HepG2 (cell line): Measurements from ENCODE around the gene FANK1. TPM values are rescaled to one million over a fixed set of nuclear protein-coding genes. Genes with fewer than 3 reads are reported as not detected.

Experiments
- ATAC-seq: fragments of 200-7000 bp; cut with Tn5 transposase; 3 replicates; pipeline ENCODE4 v1.9.1; 2020; ENCODE audit warnings: mild to moderate bottlenecking, moderate library complexity
- BruUV-seq: library from RNA; stranded (reverse); fragments of 400-500 nt; replicated peaks from 2 replicates; lab custom pipeline; 2021; lab: Mats Ljungman, UMichigan
- CTCF ChIA-PET: fragments of 300-600 bp; formaldehyde crosslinking; extraction: SDS; loops from one replicate; lab custom pipeline; 2021; ENCODE audit warnings: low total read pairs, inconsistent platforms, low intra/inter-chr PET ratio; lab: Yijun Ruan, JAX
- POLR2A ChIA-PET: fragments of 350-600 bp; sonication (Branson Sonifier 250); formaldehyde crosslinking; loops from one replicate; lab custom pipeline; 2020; ENCODE audit warnings: antibody characterized with exemption, inconsistent platforms; lab: Yijun Ruan, JAX
- DNase-seq: peaks from one replicate; pipeline ENCODE4 v3.0.0-alpha.2; 2015; ENCODE audit warnings: low spot score
- FAIRE-seq: peaks from 3 replicates; lab custom pipeline; 2011; peaks lifted over from hg19 to GRCh38; lab: Jason Lieb, UNC
- H2AFZ ChIP-seq: one replicate; pipeline ENCODE4 v1.6.1; 2011; ENCODE audit warnings: low read length, inconsistent platforms
- H3K27ac ChIP-seq: fragments of 300-600 bp; 3 replicates; pipeline ENCODE4 v1.8.0; 2011; ENCODE audit warnings: mixed run types, mild to moderate bottlenecking, mixed read lengths, low read length, inconsistent platforms; ENCODE audit not compliant: insufficient read depth; ENCODE audit errors: extremely low read length
- H3K27me3 ChIP-seq, 2 experiments: fragments of 200-600 bp in 1 of 2; 2 replicates in 1 of 2; 3 replicates in 1 of 2; pipeline versions ENCODE4 v1.6.0 to v1.8.0; 2011; ENCODE audit warnings: low read length in 2 of 2, mild to moderate bottlenecking in 2 of 2, moderate library complexity in 2 of 2, inconsistent platforms in 1 of 2; ENCODE audit not compliant: insufficient read depth in 2 of 2, control insufficient read depth in 1 of 2
- H3K36me3 ChIP-seq, 2 experiments: fragments of 200-600 bp in 1 of 2; replicated peaks in 1 of 2; 2 replicates in 1 of 2; 3 replicates in 1 of 2; pipeline versions ENCODE4 v1.5.1 to v1.8.0; 2011; ENCODE audit warnings: low read length in 2 of 2, inconsistent platforms in 1 of 2; ENCODE audit not compliant: insufficient read depth in 2 of 2, control insufficient read depth in 1 of 2
- H3K4me1 ChIP-seq: 2 replicates; pipeline ENCODE4 v1.5.1; 2012; ENCODE audit warnings: low read length, inconsistent platforms; ENCODE audit not compliant: insufficient read depth
- H3K4me2 ChIP-seq: 2 replicates; pipeline ENCODE4 v1.6.0; 2011; ENCODE audit warnings: low read depth, low read length, inconsistent platforms
- H3K4me3 ChIP-seq, 3 experiments: fragments of 200-600 bp in 1 of 3; sonication (generic), shearing (Covaris generic) in 1 of 3; replicated peaks in 1 of 3; 2 replicates each; pipeline ENCODE4 v1.5.1; 2011 to 2016; ENCODE audit warnings: low read length in 3 of 3, inconsistent platforms in 2 of 3, low read depth in 2 of 3, mild to moderate bottlenecking in 2 of 3, control low read depth in 1 of 3, mixed read lengths in 1 of 3; ENCODE audit not compliant: insufficient read depth in 1 of 3
- H3K79me2 ChIP-seq: one replicate; pipeline ENCODE4 v1.6.1; 2011; ENCODE audit warnings: low read length, inconsistent platforms; ENCODE audit not compliant: insufficient read depth
- H3K9ac ChIP-seq: 2 replicates; pipeline ENCODE4 v1.6.0; 2011; ENCODE audit warnings: mild to moderate bottlenecking, low read depth, low read length, inconsistent platforms; ENCODE audit not compliant: insufficient read depth
- H3K9me3 ChIP-seq: 2 replicates; pipeline ENCODE4 v1.5.1; 2012; ENCODE audit warnings: mild to moderate bottlenecking, low read length
- H4K20me1 ChIP-seq: 2 replicates; pipeline ENCODE4 v1.6.0; 2011; ENCODE audit warnings: inconsistent platforms, mild to moderate bottlenecking, low read length, moderate library complexity; ENCODE audit not compliant: insufficient read depth
- EED ChIP-seq: sonication (generic); formaldehyde crosslinking; IDR thresholded peaks from 2 replicates; pipeline ENCODE4 v1.5.0; 2020; ENCODE audit warnings: mild to moderate bottlenecking, missing genetic modification reagents
- GZF1 ChIP-seq: sonication (generic); formaldehyde crosslinking; IDR thresholded peaks from 2 replicates; pipeline ENCODE4 v1.5.1; 2020; ENCODE audit warnings: mild to moderate bottlenecking, missing genetic modification reagents
- KLF12 ChIP-seq: sonication (generic); formaldehyde crosslinking; IDR thresholded peaks from 2 replicates; pipeline ENCODE4 v1.4.0; 2020; ENCODE audit warnings: missing genetic modification reagents, borderline replicate concordance
- RAD21 ChIP-seq: fragments of 450-650 bp; formaldehyde crosslinking; IDR thresholded peaks from 2 replicates; pipeline ENCODE4 v1.5.0; 2020; ENCODE audit warnings: mild to moderate bottlenecking
- SIN3A ChIP-seq: IDR thresholded peaks from 2 replicates; pipeline ENCODE4 v1.6.1; 2011; ENCODE audit warnings: low read depth, mild to moderate bottlenecking, control low read depth, low read length, borderline replicate concordance
- ZFP36 ChIP-seq: fragments of 150-350 bp; IDR thresholded peaks from 2 replicates; pipeline ENCODE4 v1.6.1; 2018; ENCODE audit warnings: borderline replicate concordance, low read length, low read depth; ENCODE audit not compliant: partially characterized antibody
- ZNF354B ChIP-seq: sonication (generic); formaldehyde crosslinking; IDR thresholded peaks from 2 replicates; pipeline ENCODE4 v1.8.0; 2022; ENCODE audit warnings: mild to moderate bottlenecking, missing genetic modification reagents
- ZNF382 ChIP-seq: sonication (generic); formaldehyde crosslinking; IDR thresholded peaks from 2 replicates; pipeline ENCODE4 v1.5.0; 2020; ENCODE audit warnings: missing genetic modification reagents, mild to moderate bottlenecking, borderline replicate concordance
- ZNF414 ChIP-seq: sonication (generic); formaldehyde crosslinking; IDR thresholded peaks from 2 replicates; pipeline ENCODE4 v1.5.0; 2020; ENCODE audit warnings: missing genetic modification reagents
- ZSCAN29 ChIP-seq: sonication (generic); formaldehyde crosslinking; conservative IDR thresholded peaks from 2 replicates; pipeline ENCODE4 v1.4.0; 2020; ENCODE audit warnings: mild to moderate bottlenecking, missing genetic modification reagents
- WGBS: methylation state at CpG from one replicate; pipeline ENCODE4 v1.1.6; 2017; ENCODE audit warnings: low lambda C conversion rate; 5-methylcytosine and 5-hydroxymethylcytosine counted together
- in situ Hi-C: cut with HindIII; loops from 2 replicates; pipeline ENCODE4 v1.10.0; 2017; ENCODE audit warnings: low pct_unique_long_range_greater_than_20kb; ENCODE audit not compliant: extremely low pct_ligation_motif_present
- intact Hi-C: fragments of 100-400 bp; cut with micrococcal nuclease; formaldehyde crosslinking; loops from one replicate; pipeline ENCODE4 v1.10.0; 2022; ENCODE audit not compliant: unreplicated experiment
- polyA plus RNA-seq, 8 experiments: library from polyadenylated mRNA; depleted of rRNA in 3 of 8; stranded (reverse) in 7 of 8; unstranded in 1 of 8; fragments of >200 nt; fragmentation: Illumina TruSeq in 4 of 8; extraction: Trizol in 4 of 8; gene quantifications; 2 replicates each; pipeline versions ENCODE4 v1.2.1 to v1.2.3, GENCODE V29; 2011 to 2016; ENCODE audit warnings: low read depth in 4 of 8, missing spikeins in 1 of 8, mixed read lengths in 1 of 8; ENCODE audit not compliant: insufficient read depth in 1 of 8
- total RNA-seq, 5 experiments: library from RNA; depleted of rRNA; stranded (reverse); fragments of >200 nt; fragmentation: Illumina TruSeq; extraction: Trizol; gene quantifications; 2 replicates each; pipeline ENCODE4 v1.2.3, GENCODE V29; 2016; ENCODE audit warnings: low read depth in 1 of 5
- TF ChIP-seq, protein P1 (sequence below): sonication (generic); formaldehyde crosslinking; IDR thresholded peaks from 2 replicates; pipeline ENCODE4 v1.4.0; 2020; ENCODE audit warnings: mild to moderate bottlenecking, missing genetic modification reagents

The FANK1 gene
- total and polyA plus RNA-seq, 2 of the 13 experiments (the other 11 are each of a cell fraction or from before 2014, with no cell fraction given): 0.22 TPM; not detected in 1

GRCh38 chr10:125929618-125930017 lies 33.3 kb downstream of the FANK1 start (continued):
- TF ChIP-seq EED (CRISPR knock-in tag) (no peak), ZNF414 (CRISPR knock-in tag) (no peak), ZSCAN29 (CRISPR knock-in tag) (no peak), SIN3A (no peak), KLF12 (CRISPR knock-in tag) (no peak)

DNA sequence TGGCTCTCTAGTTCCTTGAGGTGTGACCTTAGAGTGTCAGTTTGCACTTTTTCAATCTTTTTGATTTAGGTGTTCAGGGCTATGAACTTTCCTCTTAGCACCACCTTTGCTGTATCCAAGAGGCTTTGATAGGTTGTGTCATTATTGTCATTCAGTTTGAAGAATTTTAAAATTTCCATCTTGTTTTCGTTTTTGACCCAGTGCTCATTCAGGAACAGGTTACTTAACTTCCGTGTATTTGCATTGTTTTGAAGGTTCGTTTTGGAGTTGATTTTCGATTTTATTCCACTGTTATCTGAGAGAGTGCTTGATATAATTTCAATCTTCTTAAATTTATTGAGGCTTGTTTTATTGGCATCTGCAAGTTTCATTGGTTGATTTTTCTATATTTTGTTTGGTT lies 37.3 kb downstream of the FANK1 start:
- intact Hi-C loops: loop anchor here (2.0 to 5.0 kb wide), 2 partner anchors 65 to 664 kb away; no protein-coding TSS in a partner anchor
- WGBS: 9% methylated on average over 4 of the region's 4 CpGs
- CTCF ChIA-PET: interaction anchor here (0.8 to 0.9 kb wide), 2 partner anchors 65 to 571 kb away, joined by 3 to 6 read pairs; no protein-coding TSS in a partner anchor
- in situ Hi-C loops: no loop called here
- Histone ChIP-seq H3K4me1 (no peaks in the 10 kb centered on the region), H3K27ac (no peak overlapping the region), H3K4me2 (no peak overlapping the region), H3K27me3 (peaks cover 1 to 5% of the 10 kb centered on the region in 2 experiments; a peak in 1 of 5 replicates), H4K20me1 (no peaks in the 10 kb centered on the region), H3K9me3 (no peaks in the 10 kb centered on the region), H3K9ac (no peak overlapping the region), H3K4me3 (no peak overlapping the region), H3K79me2 (no peaks in the 10 kb centered on the region), H3K36me3 (no peaks in the 10 kb centered on the region), H2AFZ (no peak overlapping the region)
- BruUV-seq: no TSS peak
- ATAC-seq: no peak
- no peak for TF ChIP-seq ZNF382 (CRISPR knock-in tag)
- TF ChIP-seq ZNF354B: no peak
- TF ChIP-seq GZF1 (CRISPR knock-in tag): no peak
- TF ChIP-seq, protein P1, sequence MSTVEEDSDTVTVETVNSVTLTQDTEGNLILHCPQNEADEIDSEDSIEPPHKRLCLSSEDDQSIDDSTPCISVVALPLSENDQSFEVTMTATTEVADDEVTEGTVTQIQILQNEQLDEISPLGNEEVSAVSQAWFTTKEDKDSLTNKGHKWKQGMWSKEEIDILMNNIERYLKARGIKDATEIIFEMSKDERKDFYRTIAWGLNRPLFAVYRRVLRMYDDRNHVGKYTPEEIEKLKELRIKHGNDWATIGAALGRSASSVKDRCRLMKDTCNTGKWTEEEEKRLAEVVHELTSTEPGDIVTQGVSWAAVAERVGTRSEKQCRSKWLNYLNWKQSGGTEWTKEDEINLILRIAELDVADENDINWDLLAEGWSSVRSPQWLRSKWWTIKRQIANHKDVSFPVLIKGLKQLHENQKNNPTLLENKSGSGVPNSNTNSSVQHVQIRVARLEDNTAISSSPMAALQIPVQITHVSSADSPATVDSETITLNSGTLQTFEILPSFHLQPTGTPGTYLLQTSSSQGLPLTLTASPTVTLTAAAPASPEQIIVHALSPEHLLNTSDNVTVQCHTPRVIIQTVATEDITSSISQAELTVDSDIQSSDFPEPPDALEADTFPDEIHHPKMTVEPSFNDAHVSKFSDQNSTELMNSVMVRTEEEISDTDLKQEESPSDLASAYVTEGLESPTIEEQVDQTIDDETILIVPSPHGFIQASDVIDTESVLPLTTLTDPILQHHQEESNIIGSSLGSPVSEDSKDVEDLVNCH (CRISPR knock-in tag): no peak
- TF ChIP-seq ZFP36: no peak
- no peak for TF ChIP-seq RAD21 (CRISPR knock-in tag)
- FAIRE-seq: no peak
- POLR2A ChIA-PET: no interaction called here
- no peak for DNase-seq
